Measurements from ENCODE around the gene PPP2R5E. TPM values are rescaled to one million over a fixed set of nuclear protein-coding genes. Genes with fewer than 3 reads are reported as not detected.

Gene PPP2R5E
- total RNA-seq, 1 donor from 2014 or later, result 43.7 TPM

- no peaks in the 10 kb centered on the region for H3K9me3 Mint-ChIP-seq (ENCODE audit: unreplicated experiment)
Measured at GRCh38 chr14:63477556-63477955, 65.6 kb downstream of the PPP2R5E start.

GRCh38 chr14:63475761-63476160, 67.4 kb downstream of the PPP2R5E start:
- no peak for DNase-seq (ENCODE audit: low spot score)
- Mint-ChIP-seq H3K36me3 (ENCODE audit: low read depth, unreplicated experiment) (no peaks in the 10 kb centered on the region), H3K27me3 (ENCODE audit: unreplicated experiment) (peaks cover 5% of the 10 kb centered on the region)

More at GRCh38 chr14:63477556-63477955, 65.6 kb downstream of the PPP2R5E start:
- Mint-ChIP-seq H3K36me3 (ENCODE audit: low read depth, unreplicated experiment) (no peaks in the 10 kb centered on the region), H3K4me1 (ENCODE audit: unreplicated experiment) (peaks cover 7% of the 10 kb centered on the region), H3K27me3 (ENCODE audit: unreplicated experiment) (peaks cover 6% of the 10 kb centered on the region), H3K4me3 (ENCODE audit: unreplicated experiment) (no peak overlapping the region), H3K27ac (ENCODE audit: unreplicated experiment) (no peak overlapping the region)
- TF ChIP-seq CTCF (IDR thresholded peaks at IDR 0.05; ENCODE audit: unreplicated experiment), result no peak
- no peak for DNase-seq (ENCODE audit: low spot score)

GRCh38 chr14:63474844-63475243, 68.3 kb downstream of the PPP2R5E start:
- Mint-ChIP-seq H3K4me1 (ENCODE audit: unreplicated experiment) (peaks cover 7% of the 10 kb centered on the region), H3K27ac (ENCODE audit: unreplicated experiment) (no peak overlapping the region), H3K36me3 (ENCODE audit: low read depth, unreplicated experiment) (no peaks in the 10 kb centered on the region), H3K27me3 (ENCODE audit: unreplicated experiment) (peaks cover 1% of the 10 kb centered on the region), H3K9me3 (ENCODE audit: unreplicated experiment) (no peaks in the 10 kb centered on the region), H3K4me3 (ENCODE audit: unreplicated experiment) (no peak overlapping the region)
- TF ChIP-seq CTCF (IDR thresholded peaks at IDR 0.05; ENCODE audit: unreplicated experiment), result no peak
- DNase-seq (ENCODE audit: low spot score), result no peak

More at GRCh38 chr14:63475761-63476160, 67.4 kb downstream of the PPP2R5E start:
- H3K9me3 Mint-ChIP-seq (ENCODE audit: unreplicated experiment), result no peaks in the 10 kb centered on the region
- H3K4me3 Mint-ChIP-seq (ENCODE audit: unreplicated experiment), result no peak overlapping the region
- no peak for TF ChIP-seq CTCF (IDR thresholded peaks at IDR 0.05; ENCODE audit: unreplicated experiment)
- H3K27ac Mint-ChIP-seq (ENCODE audit: unreplicated experiment), result peak overlapping the region; percentile 88
- H3K4me1 Mint-ChIP-seq (ENCODE audit: unreplicated experiment), result peaks cover 7% of the 10 kb centered on the region

GRCh38 chr14:63474111-63474510, 69.1 kb downstream of the PPP2R5E start:
- Mint-ChIP-seq H3K9me3 (ENCODE audit: unreplicated experiment) (no peaks in the 10 kb centered on the region), H3K4me1 (ENCODE audit: unreplicated experiment) (peaks cover 7% of the 10 kb centered on the region), H3K36me3 (ENCODE audit: low read depth, unreplicated experiment) (no peaks in the 10 kb centered on the region), H3K27ac (ENCODE audit: unreplicated experiment) (no peak overlapping the region), H3K4me3 (ENCODE audit: unreplicated experiment) (no peak overlapping the region), H3K27me3 (ENCODE audit: unreplicated experiment) (peaks cover 1% of the 10 kb centered on the region)
- no peak for TF ChIP-seq CTCF (IDR thresholded peaks at IDR 0.05; ENCODE audit: unreplicated experiment)
- no peak for DNase-seq (ENCODE audit: low spot score)

- no peak for DNase-seq (ENCODE audit: low spot score)
Measured at GRCh38 chr14:63472986-63473788, 70.0 kb downstream of the PPP2R5E start.

More at GRCh38 chr14:63472986-63473788, 70.0 kb downstream of the PPP2R5E start:
- no peak for TF ChIP-seq CTCF (IDR thresholded peaks at IDR 0.05; ENCODE audit: unreplicated experiment)
- H3K4me1 Mint-ChIP-seq (ENCODE audit: unreplicated experiment), result peaks cover 7% of the 10 kb centered on the region
- H3K9me3 Mint-ChIP-seq (ENCODE audit: unreplicated experiment), result no peaks in the 10 kb centered on the region
- H3K4me3 Mint-ChIP-seq (ENCODE audit: unreplicated experiment), result no peak overlapping the region
- no peak overlapping the region for H3K27ac Mint-ChIP-seq (ENCODE audit: unreplicated experiment)
- H3K36me3 Mint-ChIP-seq (ENCODE audit: low read depth, unreplicated experiment), result no peaks in the 10 kb centered on the region
- peaks cover 1% of the 10 kb centered on the region for H3K27me3 Mint-ChIP-seq (ENCODE audit: unreplicated experiment)

All from endothelial cell (in vitro differentiated cells).